GM08714 (cell line): ENCODE data around the gene SSR1.
"Not testable (repeated sequence)": the region's sequence is repeated elsewhere in the genome, so short reads cannot be mapped to it uniquely, and the experiment has no call there.

ENCODE experiments used
- H3K4me3 ChIP-seq: fragments of 200-500 bp; sonication (Bioruptor generic); 2 replicates; pipeline ENCODE4 v1.5.1; 2014; ENCODE audit warnings: mild to moderate bottlenecking, low read length, inconsistent platforms
- ZNF274 ChIP-seq: IDR thresholded peaks from 2 replicates; pipeline ENCODE4 v1.6.1; 2012; ENCODE audit warnings: mild to moderate bottlenecking, low read depth, low read length

SSR1 gene

GRCh38 chr6:7331452-7331851, 18.5 kb upstream of the SSR1 start:
- no peak overlapping the region for H3K4me3 ChIP-seq
- no peak for TF ChIP-seq ZNF274

DNA sequence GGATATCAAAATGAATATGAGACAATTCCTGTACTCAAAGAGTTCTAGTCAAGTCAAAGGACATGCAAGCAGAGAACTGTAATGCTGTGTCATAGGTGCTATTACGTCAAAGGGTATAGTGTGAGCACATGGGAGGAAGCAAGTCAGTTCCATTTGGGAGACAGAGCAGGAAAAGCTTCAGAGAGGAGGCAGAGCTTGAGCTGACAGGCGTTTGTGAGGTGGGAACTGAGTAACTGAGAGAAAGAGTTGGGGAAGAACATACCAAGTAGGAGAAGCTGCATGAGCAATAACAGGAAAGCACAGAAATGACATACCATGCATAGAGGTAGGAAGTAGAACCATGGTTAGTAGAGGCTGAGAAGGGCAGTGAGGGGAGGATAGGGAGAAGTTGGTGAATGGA, 15.2 kb upstream of the SSR1 start:
- no peak for TF ChIP-seq ZNF274
- no peak overlapping the region for H3K4me3 ChIP-seq

DNA sequence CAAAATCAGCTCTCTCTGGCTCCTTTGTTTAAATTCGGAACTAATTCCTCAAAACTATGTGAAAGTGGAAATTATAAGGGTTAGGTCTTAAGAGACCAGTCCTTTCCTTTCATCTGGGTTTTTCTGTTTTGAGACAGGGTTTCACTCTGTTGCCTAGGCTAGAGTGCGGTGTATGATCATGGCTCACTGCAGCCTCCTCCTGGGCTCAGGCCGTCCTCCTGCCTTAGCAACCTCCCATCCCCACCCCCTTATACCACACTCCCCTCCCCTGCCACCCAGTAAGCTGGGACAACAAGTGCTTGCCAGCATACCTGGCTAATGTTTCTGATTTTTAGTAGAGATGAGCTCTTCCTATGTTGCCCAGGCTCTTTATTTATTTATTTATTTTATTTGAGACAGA, 12.8 kb upstream of the SSR1 start:
- no peak for TF ChIP-seq ZNF274
- H3K4me3 ChIP-seq, result no peak overlapping the region

DNA sequence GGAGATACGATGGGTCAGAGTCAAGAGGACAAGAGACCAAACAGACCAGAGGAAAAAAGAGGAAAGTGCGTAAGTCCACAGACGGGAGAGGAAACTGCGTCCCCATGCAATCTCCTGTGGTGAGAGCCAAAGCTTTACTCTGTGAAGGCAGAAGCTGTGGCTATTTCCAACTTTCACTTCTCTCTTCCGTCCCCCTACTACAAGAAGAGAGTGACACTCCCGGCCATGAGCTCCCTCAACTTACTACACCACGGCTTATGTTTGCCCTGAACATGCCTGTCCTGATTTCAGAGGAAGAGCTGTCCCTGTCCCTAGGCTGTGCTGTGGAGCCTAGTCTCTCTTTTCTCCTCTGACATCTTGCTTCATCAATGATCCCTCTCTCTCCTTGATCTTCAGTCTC, 11.5 kb upstream of the SSR1 start:
- TF ChIP-seq ZNF274, result no peak
- H3K4me3 ChIP-seq, result no peak overlapping the region

GRCh38 chr6:7323074-7323473, 10.1 kb upstream of the SSR1 start:
- no peak overlapping the region for H3K4me3 ChIP-seq
- TF ChIP-seq ZNF274, result no peak

GRCh38 chr6:7321866-7322265, 8.9 kb upstream of the SSR1 start:
- H3K4me3 ChIP-seq, result not testable (repeated sequence)

DNA sequence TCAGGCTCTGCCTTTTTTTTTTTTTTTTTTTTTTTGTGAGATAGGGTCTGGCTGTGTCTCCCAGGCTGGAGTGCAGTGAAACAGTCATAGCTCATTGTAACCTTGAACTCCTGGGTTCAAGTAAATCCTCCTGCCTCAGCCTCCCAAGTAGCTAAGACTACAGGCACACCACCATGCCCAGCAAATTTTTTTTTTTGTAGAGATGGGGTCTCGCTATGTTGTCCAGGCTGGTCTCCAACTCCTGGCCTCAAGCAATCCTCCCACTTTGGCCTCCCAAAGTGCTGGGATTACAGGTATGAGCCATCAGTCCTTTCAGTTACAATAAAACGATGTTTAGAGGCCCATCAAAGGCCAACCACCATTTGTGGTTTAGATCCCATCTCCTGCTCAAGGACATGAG, 6.4 kb upstream of the SSR1 start:
- H3K4me3 ChIP-seq, result not testable (repeated sequence)

DNA sequence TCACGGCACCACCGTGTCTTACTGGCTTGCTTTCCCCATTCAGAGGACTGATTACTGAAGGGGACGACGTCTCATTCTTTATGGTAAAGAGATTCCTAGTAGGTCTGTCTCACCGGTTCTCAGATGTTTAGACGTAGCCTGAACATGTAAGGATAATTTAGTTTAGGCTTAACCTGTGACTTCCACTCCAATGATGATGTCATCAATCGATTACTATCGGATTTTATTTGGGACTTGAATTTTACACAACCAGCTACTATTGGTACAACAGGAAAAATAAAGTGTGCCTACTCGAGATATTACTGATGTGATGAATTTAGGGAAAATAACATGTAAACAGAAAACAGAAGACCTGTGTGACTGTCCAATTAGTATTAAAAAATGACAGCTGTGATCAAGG, 4.5 kb upstream of the SSR1 start:
- TF ChIP-seq ZNF274, result no peak
- no peak overlapping the region for H3K4me3 ChIP-seq

- H3K4me3 ChIP-seq, result no peak overlapping the region
- no peak for TF ChIP-seq ZNF274
Measured at GRCh38 chr6:7316658-7317533, 3.9 kb upstream of the SSR1 start.

- H3K4me3 ChIP-seq, result no peak overlapping the region
- TF ChIP-seq ZNF274, result no peak
Measured at GRCh38 chr6:7315948-7316365, 3.0 kb upstream of the SSR1 start.

GRCh38 chr6:7315087-7315947, 2.3 kb upstream of the SSR1 start:
- not testable (repeated sequence) for H3K4me3 ChIP-seq

DNA sequence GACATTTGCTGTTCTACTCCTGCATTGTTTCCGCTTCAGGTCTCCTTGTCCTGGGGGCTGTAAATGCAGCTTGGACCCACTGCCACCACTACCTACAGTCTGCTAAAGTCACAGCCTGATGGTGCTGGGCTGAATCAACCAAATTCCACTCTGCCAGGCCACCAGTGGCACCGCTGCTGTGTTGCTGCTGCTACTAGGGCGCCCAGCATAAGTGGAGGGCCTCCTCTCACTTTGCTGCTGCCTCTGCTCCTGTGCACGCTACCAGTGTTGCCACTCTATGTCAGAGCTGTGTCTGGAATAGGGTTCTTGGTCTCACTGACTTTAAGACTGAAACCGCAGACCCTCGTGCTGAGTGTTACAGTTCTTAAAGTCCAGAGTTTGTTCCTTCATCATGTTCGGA, 1.4 kb upstream of the SSR1 start:
- H3K4me3 ChIP-seq, result no peak overlapping the region
- TF ChIP-seq ZNF274, result no peak

GRCh38 chr6:7313505-7314165, 636 bp upstream of the SSR1 start:
- H3K4me3 ChIP-seq, result peak overlapping the region; percentile 29
- no peak for TF ChIP-seq ZNF274

DNA sequence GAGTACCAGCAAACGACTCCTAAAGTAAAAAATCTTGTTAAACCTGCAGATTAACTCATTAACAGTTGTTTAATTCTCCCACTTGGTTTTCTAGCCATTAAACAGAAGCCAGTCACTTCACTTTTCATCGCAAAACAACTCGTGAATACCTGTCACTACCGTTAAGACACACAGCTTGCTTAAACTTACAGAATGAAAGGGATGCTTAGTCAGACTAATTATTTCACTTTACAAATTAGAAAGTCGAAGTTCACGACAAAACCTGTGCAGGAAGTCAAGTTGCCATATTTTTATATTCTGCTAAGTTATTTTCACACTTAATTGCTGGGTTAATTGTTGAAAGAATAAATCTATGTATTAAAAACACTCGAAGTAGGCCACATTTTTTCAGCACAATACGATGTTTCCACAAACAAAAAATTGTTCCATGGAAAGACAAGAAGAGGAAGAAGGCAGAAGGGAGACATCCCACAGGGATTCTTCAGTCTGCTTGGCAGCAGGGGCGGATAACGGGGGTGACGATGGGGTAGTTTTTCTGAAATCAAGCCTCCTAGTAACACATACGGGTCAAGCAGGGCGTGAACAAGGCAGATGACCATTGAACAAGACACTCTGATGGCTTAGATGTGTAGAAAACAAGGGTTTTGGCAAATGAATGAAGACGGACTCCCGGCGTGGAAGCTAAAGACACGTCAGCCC, 933 bp downstream of the SSR1 start:
- no peak for TF ChIP-seq ZNF274
- H3K4me3 ChIP-seq, result peak overlapping the region; percentile 99

DNA sequence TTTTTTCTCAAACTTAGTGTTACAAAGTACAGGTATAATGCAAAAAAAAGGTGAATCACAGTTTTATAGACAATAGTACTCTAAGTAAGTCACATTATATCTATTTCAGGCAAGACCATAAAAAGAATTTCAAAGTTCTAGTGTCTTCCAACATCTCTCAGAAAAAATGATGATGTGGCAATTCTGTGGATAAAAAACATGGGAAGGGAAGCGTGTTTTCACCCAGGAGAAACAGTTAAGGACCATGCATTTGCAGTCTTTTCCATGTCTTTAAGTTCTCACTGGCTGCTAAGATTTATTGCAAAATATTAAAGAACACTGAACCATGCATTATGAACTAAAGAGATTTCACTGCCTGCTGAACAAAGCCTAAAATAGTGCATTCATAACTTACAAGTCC, 1.8 kb downstream of the SSR1 start:
- no peak overlapping the region; the same call in 1 of the 2 replicates for H3K4me3 ChIP-seq
- no peak for TF ChIP-seq ZNF274
